T-cell (primary cell): ENCODE measurements around the gene ABLIM1. TPM values are rescaled to one million over a fixed set of nuclear protein-coding genes. Genes with fewer than 3 reads are reported as not detected.

Source experiments
- ATAC-seq, 4 experiments: fragments of 200-7000 bp in 3 of 4; fragments of 150-1000 bp in 1 of 4; cut with Tn5 transposase; replicated peaks in 1 of 4; 1 replicate in 3 of 4; 2 replicates in 1 of 4; pipeline ENCODE4 v1.10.0; 2021; ENCODE audit warnings: moderate library complexity in 3 of 4, mild to moderate bottlenecking in 2 of 4, moderate number of reproducible peaks in 1 of 4
- CTCF ChIA-PET, 2 donors: fragments of 300-600 bp; sonication (Branson Sonifier 250); formaldehyde crosslinking; loops; one replicate each; lab custom pipeline; 2022; ENCODE audit warnings: antibody characterized with exemption in 2 of 2; lab: Charles Lee
- POLR2A ChIA-PET, 2 donors: fragments of 300-600 bp; sonication (Branson Sonifier 250); formaldehyde crosslinking; loops; one replicate each; lab custom pipeline; 2022; ENCODE audit warnings: antibody characterized with exemption in 2 of 2; lab: Charles Lee
- DNase-seq, 35 experiments: peaks; one replicate each; pipeline versions ENCODE4 v3.0.0 to v3.0.0-alpha.2; 2013 to 2023
- H3K27ac ChIP-seq: one replicate; pipeline ENCODE4 v1.5.1; 2013; ENCODE audit warnings: low read length
- H3K27me3 ChIP-seq, 2 experiments: replicated peaks in 1 of 2; 1 replicate in 1 of 2; 2 replicates in 1 of 2; pipeline versions ENCODE4 v1.6.1 to v1.7.0; 2013; ENCODE audit warnings: low read length in 1 of 2, mixed read lengths in 1 of 2; ENCODE audit not compliant: control insufficient read depth in 2 of 2, insufficient read depth in 2 of 2; ENCODE audit errors: extremely low read depth in 1 of 2
- H3K36me3 ChIP-seq, 2 donors: 1 replicate in 1 of 2; 2 replicates in 1 of 2; pipeline versions ENCODE4 v1.6.1 to v1.7.0; 2013; ENCODE audit warnings: low read length in 1 of 2; ENCODE audit not compliant: control insufficient read depth in 2 of 2, insufficient read depth in 1 of 2; ENCODE audit errors: extremely low read depth in 1 of 2
- H3K4me1 ChIP-seq, 2 experiments: 1 replicate in 1 of 2; 2 replicates in 1 of 2; pipeline versions ENCODE4 v1.6.1 to v1.7.0; 2013; ENCODE audit warnings: low read length in 2 of 2, mixed read lengths in 1 of 2; ENCODE audit not compliant: insufficient read depth in 2 of 2, control insufficient read depth in 1 of 2; ENCODE audit errors: extremely low read depth in 1 of 2
- H3K4me3 ChIP-seq, 2 donors: 1 replicate in 1 of 2; 2 replicates in 1 of 2; pipeline versions ENCODE4 v1.5.1 to v1.7.0; 2013; ENCODE audit warnings: mild to moderate bottlenecking in 2 of 2, low read length in 1 of 2, moderate library complexity in 1 of 2; ENCODE audit not compliant: control insufficient read depth in 1 of 2; ENCODE audit errors: extremely low read depth in 1 of 2
- H3K9me3 ChIP-seq: 2 replicates; pipeline ENCODE4 v1.7.0; 2013
- H3K27ac Mint-ChIP-seq, 2 donors: one replicate each; pipeline ENCODE4 v1.8.0; 2020 to 2021; ENCODE audit warnings: mild to moderate bottlenecking in 2 of 2, mixed read lengths in 2 of 2
- H3K27me3 Mint-ChIP-seq, 2 donors: one replicate each; pipeline ENCODE4 v1.8.0; 2021 to 2022; ENCODE audit warnings: mixed read lengths in 2 of 2
- H3K36me3 Mint-ChIP-seq: one replicate; pipeline ENCODE4 v1.8.0; 2021; ENCODE audit warnings: mixed read lengths
- H3K4me1 Mint-ChIP-seq, 3 donors: one replicate each; pipeline ENCODE4 v1.8.0; 2020 to 2022; ENCODE audit warnings: mixed read lengths in 3 of 3, mild to moderate bottlenecking in 1 of 3
- H3K4me3 Mint-ChIP-seq, 3 donors: one replicate each; pipeline ENCODE4 v1.8.0; 2020 to 2022; ENCODE audit warnings: mild to moderate bottlenecking in 3 of 3, mixed read lengths in 3 of 3, moderate library complexity in 3 of 3
- H3K9me3 Mint-ChIP-seq, 3 donors: one replicate each; pipeline ENCODE4 v1.8.0; 2020 to 2022; ENCODE audit warnings: mixed read lengths in 3 of 3
- WGBS: methylation state at CpG from one replicate; pipeline ENCODE4 v1.1.5; 2013; ENCODE audit warnings: missing lambda C conversion rate; ENCODE audit not compliant: insufficient coverage; 5-methylcytosine and 5-hydroxymethylcytosine counted together
- total RNA-seq, 35 experiments: library from RNA in 6 of 35; stranded (reverse) in 6 of 35; fragments of 120-200 nt in 1 of 35; gene quantifications; one replicate each; pipeline versions ENCODE4 v1.2.1 to v1.2.4 and lab custom pipeline; 2013 to 2026

The ABLIM1 gene
- total RNA-seq, 5 donors from 2014 or later (not counting 1 experiment from before 2014, with no cell fraction given), result 212 to 311 (median 266) TPM

DNA sequence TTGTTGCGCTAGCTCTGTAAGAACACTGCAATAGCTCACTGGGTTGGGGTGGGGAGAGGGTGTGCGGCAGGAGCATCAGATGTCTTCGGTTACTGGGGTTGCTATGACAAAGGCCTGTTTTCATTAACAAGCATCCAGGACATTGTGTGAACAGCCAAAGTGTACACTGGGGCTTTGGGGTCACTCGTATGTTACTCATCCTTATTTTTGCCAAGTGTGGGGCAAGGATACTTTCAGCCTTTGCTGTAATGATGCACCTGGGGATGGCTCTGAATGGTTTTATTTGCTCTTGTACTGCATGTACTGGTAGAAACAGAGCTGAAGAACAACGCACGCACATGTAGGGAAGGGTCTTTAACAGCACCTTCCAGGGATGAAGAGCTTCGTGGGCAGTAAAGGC, 180.8 kb downstream of the ABLIM1 start:
- no peak overlapping the region for H3K4me3 Mint-ChIP-seq
- Histone ChIP-seq H3K27me3 (no peaks in the 10 kb centered on the region), H3K27ac (no peak overlapping the region), H3K36me3 (peaks cover 0 to 40% of the 10 kb centered on the region in 2 donors), H3K9me3 (no peaks in the 10 kb centered on the region), H3K4me3 (no peak overlapping the region), H3K4me1 (peaks cover 7 to 10% of the 10 kb centered on the region in 2 experiments)
- H3K36me3 Mint-ChIP-seq, result peaks cover 41% of the 10 kb centered on the region
- no peaks in the 10 kb centered on the region for H3K9me3 Mint-ChIP-seq
- H3K27me3 Mint-ChIP-seq, result no peaks in the 10 kb centered on the region
- ATAC-seq (no peak), DNase-seq (no peak)
- ChIA-PET CTCF (no interaction called here), POLR2A (no interaction called here)
- H3K27ac Mint-ChIP-seq, result peak overlapping the region; percentile 69 to 70
- H3K4me1 Mint-ChIP-seq, result peaks cover 76 to 80% (median 78%) of the 10 kb centered on the region in 3 donors
- WGBS, result 95% methylated on average over 4 of the region's 7 CpGs

DNA sequence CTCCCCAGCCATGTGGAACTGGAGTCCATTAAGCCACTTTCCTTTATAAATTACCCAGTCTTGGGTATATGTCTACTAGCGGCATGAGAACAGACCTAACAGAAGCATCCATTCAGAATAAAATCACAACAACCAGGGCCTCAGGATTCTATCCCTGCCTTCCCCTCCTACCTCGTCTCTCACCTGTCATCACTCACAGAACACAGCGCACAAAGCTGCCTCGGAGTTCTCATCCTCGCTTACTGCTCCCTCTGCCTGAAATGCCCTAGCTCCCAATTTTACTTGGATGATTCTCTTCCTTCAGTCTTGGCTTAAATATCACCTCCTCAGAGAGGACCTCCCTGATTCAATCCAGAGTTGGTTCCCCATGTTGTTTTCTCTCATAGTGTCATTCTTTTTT, 183.1 kb downstream of the ABLIM1 start:
- H3K27ac Mint-ChIP-seq, result peak overlapping the region; percentile 50 to 75
- ChIA-PET POLR2A (no interaction called here), CTCF (interaction anchor here (0.6 to 5.7 kb wide), 3 partner anchors 11 to 310 kb away, joined by 3 to 45 read pairs (median 3); no protein-coding TSS in a partner anchor)
- no peak overlapping the region for H3K4me3 Mint-ChIP-seq
- no peak for DNase-seq
- peaks cover 64 to 75% (median 67%) of the 10 kb centered on the region in 3 donors for H3K4me1 Mint-ChIP-seq
- Histone ChIP-seq H3K4me3 (no peak overlapping the region), H3K36me3 (peaks cover 0 to 35% of the 10 kb centered on the region in 2 donors), H3K27ac (no peak overlapping the region), H3K9me3 (no peaks in the 10 kb centered on the region), H3K27me3 (no peaks in the 10 kb centered on the region), H3K4me1 (peaks cover 2 to 16% of the 10 kb centered on the region in 2 experiments)
- peaks cover 32% of the 10 kb centered on the region for H3K36me3 Mint-ChIP-seq
- H3K27me3 Mint-ChIP-seq, result no peaks in the 10 kb centered on the region
- no peaks in the 10 kb centered on the region for H3K9me3 Mint-ChIP-seq
- WGBS, result 95% methylated on average over 5 of the region's 5 CpGs
- ATAC-seq, result no peak

DNA sequence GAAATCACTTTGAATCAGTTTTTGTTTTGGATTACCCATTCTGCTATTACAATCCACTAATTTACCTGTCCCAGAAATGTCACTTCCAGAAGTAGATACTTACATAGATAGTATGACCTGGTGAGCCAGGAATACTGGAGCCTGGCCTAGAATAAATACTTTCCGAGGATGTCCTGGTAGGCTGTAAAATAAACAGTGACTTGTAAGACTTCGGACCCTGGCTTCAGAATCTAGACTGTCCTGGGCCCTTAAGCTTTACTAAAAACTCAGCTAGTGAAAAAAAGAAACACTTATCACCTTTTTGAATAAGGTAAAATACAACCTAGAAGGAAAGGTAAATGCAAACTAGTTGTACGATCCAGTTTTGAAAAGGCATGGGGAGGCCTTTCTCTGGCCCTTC, 184.3 kb downstream of the ABLIM1 start:
- H3K9me3 ChIP-seq, result no peaks in the 10 kb centered on the region
- no peaks in the 10 kb centered on the region for H3K9me3 Mint-ChIP-seq
- ChIA-PET CTCF (interaction anchor here (0.7 to 5.7 kb wide), 5 partner anchors 17 to 403 kb away, joined by 3 to 45 read pairs (median 5); partner anchors contain the start of gene FHIP2A (in 1 of the 2)), POLR2A (interaction anchor here in 1 of 2 donors (0.7 kb wide), 1 partner anchor 71 kb away, joined by 5 read pairs; no protein-coding TSS in a partner anchor)
- no peak overlapping the region for H3K27ac ChIP-seq
- peak overlapping the region; percentile 42 to 75 for H3K27ac Mint-ChIP-seq
- peaks cover 2 to 16% of the 10 kb centered on the region in 2 experiments for H3K4me1 ChIP-seq
- H3K27me3 ChIP-seq, result no peaks in the 10 kb centered on the region
- H3K4me3 Mint-ChIP-seq, result no peak overlapping the region
- peaks cover 26% of the 10 kb centered on the region for H3K36me3 Mint-ChIP-seq
- DNase-seq (no peak), ATAC-seq (no peak)
- H3K4me3 ChIP-seq, result no peak overlapping the region
- WGBS, result no CpG with 5 or more reads among the region's 3 CpGs
- H3K27me3 Mint-ChIP-seq, result no peaks in the 10 kb centered on the region
- H3K4me1 Mint-ChIP-seq, result peaks cover 53 to 63% (median 60%) of the 10 kb centered on the region in 3 donors
- H3K36me3 ChIP-seq, result peaks cover 0 to 35% of the 10 kb centered on the region in 2 donors

DNA sequence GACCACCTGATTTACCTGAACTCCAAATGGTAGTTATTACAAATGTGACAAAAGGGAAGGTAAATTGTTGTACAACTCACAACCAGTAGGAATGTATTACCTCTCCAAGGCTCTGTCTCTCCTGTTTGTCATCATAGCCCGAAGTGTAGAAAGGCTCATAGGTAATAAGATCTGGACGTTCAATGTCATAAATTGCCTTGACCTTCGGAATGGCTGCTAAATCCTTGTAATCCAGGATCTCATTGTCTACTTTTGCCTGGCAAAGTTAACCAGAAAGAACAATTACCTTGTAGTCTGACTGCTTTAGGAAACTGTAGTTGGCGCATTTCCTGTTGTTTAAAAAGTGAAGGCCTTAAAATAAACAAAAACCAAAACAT, 185.2 kb downstream of the ABLIM1 start:
- Mint-ChIP-seq H3K4me1 (peaks cover 46 to 57% (median 53%) of the 10 kb centered on the region in 3 donors), H3K27ac (peak overlapping the region; percentile 78 to 84), H3K27me3 (no peaks in the 10 kb centered on the region), H3K36me3 (peaks cover 24% of the 10 kb centered on the region), H3K9me3 (no peaks in the 10 kb centered on the region), H3K4me3 (no peak overlapping the region)
- peaks cover 2 to 16% of the 10 kb centered on the region in 2 experiments for H3K4me1 ChIP-seq
- no CpG with 5 or more reads among the region's 4 CpGs for WGBS
- DNase-seq (no peak), ATAC-seq (no peak)
- H3K9me3 ChIP-seq, result no peaks in the 10 kb centered on the region
- no peaks in the 10 kb centered on the region for H3K27me3 ChIP-seq
- no peak overlapping the region for H3K4me3 ChIP-seq
- ChIA-PET CTCF (interaction anchor here (0.5 to 5.7 kb wide), 7 partner anchors 9 to 442 kb away, joined by 3 to 45 read pairs (median 9); partner anchors contain the start of gene FHIP2A (in 1 of the 2)), POLR2A (no interaction called here)
- no peak overlapping the region for H3K27ac ChIP-seq
- peaks cover 0 to 34% of the 10 kb centered on the region in 2 donors for H3K36me3 ChIP-seq

DNA sequence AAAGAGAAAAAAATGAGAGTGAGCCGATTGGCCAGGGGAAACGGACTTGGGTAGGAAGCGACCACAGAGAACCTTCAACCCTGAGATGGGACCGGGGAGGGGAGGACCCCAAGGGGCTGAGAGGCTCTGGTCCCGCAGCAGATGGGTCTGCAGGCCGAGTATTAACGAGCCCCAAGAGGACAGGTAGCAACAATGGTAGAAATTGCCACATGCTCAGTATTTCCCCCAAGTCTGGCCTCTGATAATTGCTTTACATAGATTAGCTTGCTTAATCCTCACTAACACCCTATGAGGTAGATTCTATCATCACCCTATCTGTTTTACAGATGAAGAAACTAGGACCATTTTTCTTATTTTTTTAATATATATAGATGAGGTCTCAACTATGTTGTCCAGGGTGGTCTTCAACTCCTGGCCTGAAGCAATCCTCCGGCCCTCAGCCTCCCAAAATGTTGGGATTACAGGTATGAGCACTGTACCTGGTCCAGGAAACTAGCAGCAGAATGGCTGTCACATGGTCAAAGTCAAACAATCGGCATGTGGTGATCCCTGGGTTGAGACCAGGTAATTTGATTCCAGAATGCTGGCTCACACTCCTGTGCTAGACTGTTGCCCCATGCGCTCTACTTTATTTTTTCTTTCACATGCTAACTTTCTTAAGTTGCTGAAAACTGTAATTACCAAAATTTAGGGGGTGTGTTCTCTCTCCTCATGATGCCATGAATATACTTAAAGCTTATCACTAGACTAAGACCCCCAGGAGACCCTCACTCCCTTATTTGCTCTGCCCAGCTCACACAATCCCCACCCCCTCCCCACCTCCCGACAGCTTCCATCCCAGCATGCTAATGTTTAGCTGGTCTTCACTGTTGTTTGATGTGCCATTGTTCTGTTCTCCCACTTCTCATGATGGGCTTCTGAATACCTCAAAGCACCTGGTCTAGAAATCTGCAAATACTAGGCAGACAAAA, 185.9 kb downstream of the ABLIM1 start:
- no peaks in the 10 kb centered on the region for H3K9me3 Mint-ChIP-seq
- 96% methylated on average over 7 of the region's 11 CpGs for WGBS

More for the DNA sequence above, 185.9 kb downstream of the ABLIM1 start:
- peak overlapping the region; percentile 78 to 84 for H3K27ac Mint-ChIP-seq
- no peak overlapping the region for H3K4me3 Mint-ChIP-seq
- Histone ChIP-seq H3K9me3 (no peaks in the 10 kb centered on the region), H3K4me3 (no peak overlapping the region), H3K27ac (peak overlapping the region; percentile 1), H3K4me1 (peaks cover 2 to 12% of the 10 kb centered on the region in 2 experiments), H3K36me3 (peaks cover 0 to 37% of the 10 kb centered on the region in 2 donors), H3K27me3 (no peaks in the 10 kb centered on the region)
- peaks cover 26% of the 10 kb centered on the region for H3K36me3 Mint-ChIP-seq
- ATAC-seq, result peak in 1 of 4 experiments; percentile 20
- H3K4me1 Mint-ChIP-seq, result peaks cover 43 to 50% (median 49%) of the 10 kb centered on the region in 3 donors
- no peaks in the 10 kb centered on the region for H3K27me3 Mint-ChIP-seq
- ChIA-PET CTCF (interaction anchor here (0.5 to 5.7 kb wide), 48 partner anchors 9 to 407 kb away, joined by 3 to 45 read pairs (median 5); partner anchors contain the start of gene FHIP2A (in 2 of the 2)), POLR2A (interaction anchor here (0.7 to 1.3 kb wide), 7 partner anchors 52 to 341 kb away, joined by 3 to 6 read pairs (median 3); no protein-coding TSS in a partner anchor)
- DNase-seq, result no peak
